Activated CD4-positive, CD25-positive, alpha-beta regulatory T cell (primary cell): ENCODE measurements around the gene REEP5.
"Not testable (repeated sequence)": the region's sequence is repeated elsewhere in the genome, so short reads cannot be mapped to it uniquely, and the experiment has no call there.

Experiments used
- DNase-seq, 4 experiments: peaks; one replicate each; lab custom pipeline; 2025; lab: John Stamatoyannopoulos, UW

The REEP5 gene

GRCh38 chr5:112885001-112885400, 37.0 kb downstream of the REEP5 start:
- DNase-seq, result no peak

- DNase-seq, result no peak
Observed at GRCh38 chr5:112883192-112883591, 38.8 kb downstream of the REEP5 start.

GRCh38 chr5:112880219-112880964, 41.6 kb downstream of the REEP5 start:
- DNase-seq, result no peak

- peak; percentile 14 to 29 (median 20) for DNase-seq
Observed at GRCh38 chr5:112878760-112879159, 43.3 kb downstream of the REEP5 start.

DNA sequence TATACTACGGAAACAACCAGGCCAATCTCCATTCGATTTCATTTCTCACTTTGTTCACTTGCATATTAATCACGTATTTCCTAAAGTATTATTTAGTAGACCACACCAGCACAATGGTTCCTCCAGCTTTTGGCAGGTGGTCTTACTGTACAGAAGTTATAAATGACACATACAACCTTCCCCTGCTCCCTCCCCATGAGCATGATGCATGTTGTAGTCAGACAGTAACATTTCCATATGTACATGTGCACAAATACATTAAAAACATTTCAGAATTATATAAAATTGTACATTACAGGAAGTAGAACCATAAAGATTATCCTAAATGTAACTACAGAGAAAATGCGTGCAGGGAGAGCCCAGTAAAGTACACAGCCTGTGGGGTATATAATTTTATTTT, 43.9 kb downstream of the REEP5 start:
- DNase-seq, result no peak

DNA sequence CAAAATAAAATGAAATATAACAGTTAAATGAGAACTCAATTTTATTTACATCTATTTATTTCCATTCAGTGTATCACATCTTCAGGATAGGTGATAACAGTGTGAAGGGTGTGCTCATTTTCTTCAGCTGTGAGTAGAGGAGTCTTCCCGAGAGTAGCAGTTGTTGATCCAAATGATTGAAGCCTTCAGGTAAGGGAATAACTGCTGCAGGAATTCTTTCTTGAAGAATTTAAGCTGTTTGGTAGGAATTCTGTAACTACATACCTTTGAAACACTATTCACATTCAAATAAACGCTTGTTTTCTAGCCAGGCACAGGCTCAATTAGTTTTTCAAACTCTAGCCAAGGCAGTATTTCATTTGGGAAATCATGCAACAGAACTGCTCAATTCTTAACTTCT, 45.7 kb downstream of the REEP5 start:
- no peak for DNase-seq

- DNase-seq, result no peak
Observed at GRCh38 chr5:112870966-112871365, 51.1 kb downstream of the REEP5 start.

DNA sequence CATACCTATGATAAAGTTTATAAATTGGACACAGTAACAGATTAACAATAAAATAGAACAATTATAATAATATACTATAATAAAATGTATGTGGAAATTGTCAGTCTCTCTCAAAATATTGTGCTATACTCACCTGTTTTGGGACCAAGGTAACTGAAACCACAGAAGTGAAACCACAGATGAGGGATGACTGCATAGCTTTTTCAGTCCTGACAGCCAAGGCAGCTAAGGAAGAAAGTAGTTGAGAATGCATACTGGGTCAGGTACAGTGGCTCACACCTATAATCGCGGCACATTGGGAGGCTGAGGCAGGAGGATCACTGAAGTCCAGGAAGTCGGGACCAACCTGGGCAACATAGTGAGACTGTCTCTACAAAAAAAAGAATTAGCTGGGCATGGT, 52.1 kb downstream of the REEP5 start:
- no peak for DNase-seq

DNA sequence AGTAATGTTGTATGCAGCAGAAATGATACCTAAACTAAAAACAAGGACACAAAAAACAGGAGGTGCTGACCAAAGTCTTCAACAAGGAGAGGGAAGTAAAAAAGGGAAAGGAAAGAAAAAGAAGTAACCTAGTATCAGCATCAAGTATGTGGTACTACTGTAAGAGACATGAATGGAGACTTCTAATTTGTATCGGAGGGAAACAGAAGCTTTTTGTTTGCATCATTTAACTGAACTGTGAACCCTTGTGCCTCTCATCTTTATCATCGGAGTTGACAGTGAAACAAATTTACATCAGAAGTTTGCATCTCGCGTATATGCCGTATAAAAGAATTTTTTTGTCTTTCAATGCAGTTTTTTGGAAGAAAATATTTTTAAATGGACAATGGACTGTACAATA, 54.6 kb downstream of the REEP5 start:
- no peak for DNase-seq

DNA sequence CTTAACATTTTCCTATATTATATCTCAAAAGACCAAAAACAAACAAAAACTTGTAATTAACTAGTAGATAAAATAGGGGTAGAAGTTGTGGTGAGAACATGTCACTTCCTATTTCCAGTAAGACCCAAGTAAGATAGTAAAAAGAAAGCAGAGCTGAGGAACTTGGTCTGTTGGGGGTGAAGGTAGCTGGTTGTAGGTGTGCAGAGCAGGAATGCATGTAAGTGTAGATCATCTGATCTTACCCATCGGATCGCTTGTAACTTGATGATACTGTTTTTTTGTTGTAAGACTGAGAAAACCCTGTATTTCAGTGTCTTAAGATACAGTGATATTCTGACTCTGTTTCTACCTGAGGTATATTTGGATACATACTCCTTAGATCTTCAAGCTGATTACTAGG, 55.3 kb downstream of the REEP5 start:
- no peak for DNase-seq

DNA sequence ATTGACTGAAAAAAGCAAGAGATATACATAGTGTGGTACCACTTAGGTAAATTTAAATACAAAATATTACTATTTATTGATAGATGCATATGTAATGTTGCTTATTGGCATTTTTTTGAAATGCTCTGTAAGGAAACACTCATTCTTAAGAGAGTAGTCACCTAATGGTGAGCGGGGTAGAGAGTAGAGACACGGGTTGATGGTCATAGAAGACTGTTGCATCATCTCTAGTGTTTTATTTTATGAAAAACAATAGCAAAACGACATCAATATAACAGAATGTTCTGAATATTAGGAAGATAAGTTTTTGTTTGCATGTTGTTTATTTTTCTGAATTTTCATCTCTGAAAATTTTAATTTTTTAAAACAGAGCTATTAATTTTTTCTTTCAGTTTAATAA, 56.9 kb downstream of the REEP5 start:
- DNase-seq, result no peak

- no peak for DNase-seq
Observed at GRCh38 chr5:112863549-112863948, 58.5 kb downstream of the REEP5 start.

- DNase-seq, result no peak
Observed at GRCh38 chr5:112862085-112862484, 59.9 kb downstream of the REEP5 start.

DNA sequence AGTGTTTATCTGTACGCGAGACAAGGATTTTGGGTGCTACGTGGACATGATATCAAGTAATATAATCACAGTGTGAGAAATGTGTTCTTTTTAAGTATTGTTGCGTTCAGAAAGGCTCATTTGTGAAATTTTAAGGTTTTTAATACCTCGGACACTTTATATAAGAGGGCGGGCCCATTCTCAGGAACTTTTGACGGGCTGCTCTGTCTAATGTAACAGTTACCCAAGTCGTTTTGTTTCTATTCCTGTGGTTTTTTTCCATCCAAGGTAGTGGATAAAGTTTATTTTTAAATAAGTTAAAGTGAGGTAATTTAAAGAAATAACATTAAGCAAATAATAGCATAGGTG, 60.4 kb downstream of the REEP5 start:
- no peak for DNase-seq

DNA sequence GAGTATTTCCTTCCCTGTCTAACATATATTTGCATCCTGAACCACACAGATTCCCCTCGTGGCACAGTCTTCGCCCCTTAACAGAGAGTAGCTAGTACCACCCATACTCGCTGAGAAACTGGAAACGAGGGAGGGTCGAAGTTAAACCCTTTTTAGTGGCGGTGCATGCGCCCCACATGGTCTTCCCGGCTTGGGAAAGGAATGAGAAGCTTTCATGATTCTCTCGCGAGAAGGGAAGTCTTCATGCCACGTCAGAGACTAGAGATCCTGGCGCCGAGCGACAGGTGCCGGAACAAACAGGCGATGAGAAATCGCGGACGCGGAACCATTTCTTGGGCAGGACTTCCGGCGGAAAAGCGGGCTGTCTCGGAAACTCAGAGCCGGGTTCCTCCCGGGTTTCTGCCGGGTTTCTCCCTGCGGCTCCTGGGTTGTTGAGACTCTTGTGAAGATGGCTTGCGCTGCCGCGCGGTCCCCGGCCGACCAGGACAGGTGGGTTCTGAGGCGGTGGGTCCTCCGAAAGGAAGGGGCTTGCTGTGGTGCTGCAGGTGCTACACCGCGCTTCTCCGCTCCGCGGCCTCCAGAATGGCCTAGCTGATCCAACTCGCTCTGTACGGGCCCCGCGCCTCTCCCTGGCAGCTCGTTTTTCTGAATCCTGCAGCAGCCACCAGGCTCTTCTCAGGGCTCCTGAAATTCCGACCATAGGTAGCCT, 60.9 kb downstream of the REEP5 start, which contains the start of gene SRP19:
Gene SRP19 (plus strand): TSS at position 359 of the 709 bp plus-strand sequence. CDS start 90 bp downstream, at position 449.
- DNase-seq, result peak; percentile 76 to 85 (median 80)

GRCh38 chr5:112860571-112860928, 61.5 kb downstream of the REEP5 start:
- DNase-seq, result not testable (repeated sequence)

DNA sequence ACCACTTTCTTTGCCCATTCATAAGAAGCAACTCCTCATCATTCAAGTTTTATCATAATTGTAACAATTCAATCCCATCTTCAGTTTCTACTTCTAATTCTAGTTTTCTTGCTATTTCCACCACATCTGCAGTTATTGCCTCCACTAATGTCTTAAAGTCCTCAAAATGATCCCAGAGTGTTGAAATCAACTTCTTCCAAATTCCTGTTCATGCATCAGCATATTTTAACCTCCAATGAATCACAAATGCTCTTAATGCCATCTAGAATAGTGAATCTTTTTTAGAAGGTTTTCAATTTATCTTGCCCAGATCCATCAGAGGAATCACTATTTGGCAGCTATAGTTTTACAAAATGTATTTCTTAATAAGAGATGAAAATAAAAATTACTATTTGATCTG, 64.2 kb downstream of the REEP5 start:
- no peak for DNase-seq

DNA sequence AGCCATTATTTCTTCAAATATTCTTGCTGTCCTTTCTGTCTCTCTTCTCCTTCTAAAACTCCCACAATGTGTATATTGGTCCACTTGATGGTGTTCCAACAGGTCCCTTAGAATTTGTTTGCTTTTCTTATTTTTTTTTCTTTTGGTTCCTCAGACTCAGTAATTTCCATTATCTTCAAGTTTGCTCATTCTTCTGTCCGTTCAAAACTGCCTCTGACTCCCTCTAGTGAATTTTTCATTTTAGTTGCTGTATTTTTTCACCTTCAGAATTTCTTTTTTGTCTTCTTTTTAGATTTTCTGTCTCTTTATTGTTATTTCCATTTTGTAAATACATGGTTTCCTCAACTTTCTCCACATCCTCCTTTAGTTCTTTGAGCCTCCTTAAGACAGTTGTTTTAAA, 67.4 kb downstream of the REEP5 start:
- no peak for DNase-seq

DNA sequence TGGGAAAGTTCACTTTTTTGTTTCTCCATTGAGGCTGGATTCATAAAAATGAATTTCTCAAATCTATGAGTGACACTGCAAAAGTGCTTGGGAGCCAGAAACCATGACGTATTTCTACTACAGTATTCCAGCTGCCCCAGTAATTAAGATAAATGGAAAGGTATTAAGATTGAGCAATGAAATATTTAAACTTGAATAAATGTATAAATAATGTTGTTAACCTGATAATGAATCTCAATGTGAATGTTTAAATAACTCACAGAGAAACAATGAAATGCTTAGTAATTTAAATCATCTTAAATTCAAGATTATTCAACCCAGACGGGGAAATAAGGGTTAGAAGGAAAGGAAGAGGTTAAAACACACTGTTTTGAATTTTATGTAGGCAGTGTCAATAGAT, 72.1 kb downstream of the REEP5 start:
- no peak for DNase-seq

DNA sequence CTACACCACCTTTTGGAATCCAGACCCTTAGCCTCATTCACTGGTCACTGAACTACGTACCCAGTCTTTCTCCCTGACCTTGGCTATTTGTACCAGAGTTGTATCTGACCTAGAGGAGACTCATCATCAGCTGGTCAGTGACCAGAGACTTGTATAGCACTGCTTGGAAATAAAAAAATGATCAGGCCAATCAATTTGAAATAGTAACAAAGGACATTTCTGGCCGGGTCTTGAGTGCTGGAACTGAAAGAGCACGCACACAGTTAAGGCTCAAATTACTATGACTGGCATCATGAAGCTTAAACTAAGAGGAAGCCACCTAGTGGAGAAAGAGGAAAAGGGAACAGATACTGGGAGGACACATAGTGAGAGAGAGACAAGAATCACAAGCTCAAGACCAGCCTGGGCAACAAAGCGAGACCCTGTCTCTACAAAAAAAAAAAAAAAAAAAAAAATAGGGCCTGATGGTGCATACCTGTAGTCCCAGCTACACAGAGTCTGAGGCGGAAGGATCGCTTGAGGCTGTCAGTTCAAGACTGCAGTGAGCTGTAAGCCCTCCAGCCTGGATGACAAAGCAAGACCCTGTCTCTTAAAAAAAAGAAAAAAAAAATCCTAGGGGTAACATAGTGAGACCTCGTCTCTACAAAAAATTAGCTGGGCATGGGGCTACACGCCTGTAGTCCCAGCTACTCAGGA, 73.8 kb downstream of the REEP5 start:
- no peak for DNase-seq

DNA sequence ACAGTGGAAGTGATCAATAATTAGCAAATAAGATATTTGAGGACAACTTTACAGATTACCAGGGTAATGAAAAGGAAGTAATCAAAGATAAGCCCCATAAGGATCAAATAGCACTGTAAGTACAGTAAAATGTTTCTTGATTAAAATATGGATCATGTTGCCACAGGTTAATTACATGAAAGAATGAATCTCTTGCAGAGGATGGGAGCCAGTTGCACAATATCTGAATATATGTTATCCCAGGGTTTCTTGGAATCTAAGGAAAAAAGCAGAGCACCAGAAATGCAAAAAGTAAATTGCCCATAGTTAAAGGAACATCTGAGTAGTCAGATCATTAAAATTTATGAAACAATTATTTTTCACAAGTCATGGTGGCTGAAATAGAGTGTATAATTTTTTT, 74.7 kb downstream of the REEP5 start:
- no peak for DNase-seq

- DNase-seq, result no peak
Observed at GRCh38 chr5:112846556-112846955, 75.5 kb downstream of the REEP5 start.

GRCh38 chr5:112844489-112844888, 77.5 kb downstream of the REEP5 start:
- no peak for DNase-seq
